Mucosa of descending colon (tissue), 3 donors: ENCODE data around the gene SF1. TPM values are rescaled to one million over a fixed set of nuclear protein-coding genes. Genes with fewer than 3 reads are reported as not detected.

Source experiments
- ATAC-seq: fragments of 200-7000 bp; cut with Tn5 transposase; one replicate; pipeline ENCODE4 v1.9.1; 2020; ENCODE audit warnings: mild to moderate bottlenecking, moderate library complexity
- DNase-seq, 3 donors: peaks; one replicate each; pipeline ENCODE4 v3.0.0-alpha.2; 2020
- H3K36me3 ChIP-seq: fragments of 200-600 bp; one replicate; pipeline ENCODE4 v1.8.0; 2021; ENCODE audit warnings: low read depth, mild to moderate bottlenecking
- H3K4me1 ChIP-seq: fragments of 200-600 bp; one replicate; pipeline ENCODE4 v1.8.0; 2021; ENCODE audit warnings: low read depth, mild to moderate bottlenecking
- H3K4me3 ChIP-seq: fragments of 200-600 bp; one replicate; pipeline ENCODE4 v1.8.0; 2021; ENCODE audit warnings: mild to moderate bottlenecking
- H3K9me3 ChIP-seq: fragments of 200-600 bp; one replicate; pipeline ENCODE4 v1.8.0; 2021; ENCODE audit warnings: mild to moderate bottlenecking
- intact Hi-C, 2 donors: fragments of 100-400 bp; cut with DNase I in 1 of 2; cut with micrococcal nuclease in 1 of 2; formaldehyde crosslinking; loops; one replicate each; pipeline versions ENCODE4 v1.11.0 to v1.11.1; 2022; cut with DNase I, micrococcal nuclease
- total RNA-seq, 3 donors: library from RNA; stranded (reverse); fragmentation: NEBNext Ultra II Directional in 2 of 3; extraction: Animal tissue kit (Norgen Biotek cat#: 25700) in 2 of 3; gene quantifications; one replicate each; pipeline versions ENCODE4 v1.2.1 to v1.2.4, GENCODE V29; 2021 to 2023
- TF ChIP-seq, protein P1 (sequence below): fragments of 200-600 bp; IDR thresholded peaks from one replicate; pipeline ENCODE4 v1.8.0; 2022; ENCODE audit warnings: antibody characterized with exemption, mild to moderate bottlenecking
- donor health status: DM: no; HTN: no; CAD: no; lungs with moderate emphysema.
- donor health status: DM: no; HTN: no; CAD: no.
- donor health status: DM: no; HTN: yes; CAD: no.

Gene SF1
- total RNA-seq, 3 donors from 2014 or later = 223 to 317 (median 241) TPM

DNA sequence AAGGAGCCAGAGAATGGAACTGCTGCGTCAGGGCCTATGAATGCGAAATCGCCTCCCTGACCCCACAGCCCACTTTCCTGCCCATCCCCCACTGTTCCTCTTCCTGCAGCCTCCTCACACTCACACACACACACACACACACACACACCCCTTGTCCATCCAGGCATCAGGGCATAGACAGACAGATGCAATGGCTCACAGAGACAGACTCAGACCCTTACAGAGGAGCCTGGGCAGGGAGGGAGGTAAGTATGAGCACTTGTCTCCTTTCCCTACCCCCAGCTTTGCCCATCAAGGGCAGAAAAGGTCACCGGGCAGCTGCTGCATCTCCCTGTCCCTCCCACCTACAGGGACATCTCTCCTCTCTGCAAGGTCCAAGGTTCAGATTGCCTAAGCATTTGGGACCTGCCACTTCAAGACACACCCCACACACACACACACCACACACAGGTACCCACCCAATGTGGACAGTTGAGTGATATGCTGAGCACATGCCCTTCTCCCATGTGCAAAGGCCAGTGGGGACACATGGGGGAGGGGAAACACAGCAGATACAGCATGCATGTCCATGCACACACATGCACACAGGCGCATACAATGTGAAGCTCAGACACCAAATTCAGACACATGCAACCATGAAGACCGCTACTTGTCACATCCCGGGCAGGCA, 53.3 kb downstream of the SF1 start:
- ATAC-seq = peak; percentile 7
- no peaks in the 10 kb centered on the region for H3K4me1 ChIP-seq
- intact Hi-C loops = loop anchor here in 1 of 2 donors (5.0 kb wide), 1 partner anchor 38 kb away; no protein-coding TSS in a partner anchor
- H3K36me3 ChIP-seq = no peaks in the 10 kb centered on the region
- H3K9me3 ChIP-seq = no peaks in the 10 kb centered on the region
- TF ChIP-seq, protein P1, sequence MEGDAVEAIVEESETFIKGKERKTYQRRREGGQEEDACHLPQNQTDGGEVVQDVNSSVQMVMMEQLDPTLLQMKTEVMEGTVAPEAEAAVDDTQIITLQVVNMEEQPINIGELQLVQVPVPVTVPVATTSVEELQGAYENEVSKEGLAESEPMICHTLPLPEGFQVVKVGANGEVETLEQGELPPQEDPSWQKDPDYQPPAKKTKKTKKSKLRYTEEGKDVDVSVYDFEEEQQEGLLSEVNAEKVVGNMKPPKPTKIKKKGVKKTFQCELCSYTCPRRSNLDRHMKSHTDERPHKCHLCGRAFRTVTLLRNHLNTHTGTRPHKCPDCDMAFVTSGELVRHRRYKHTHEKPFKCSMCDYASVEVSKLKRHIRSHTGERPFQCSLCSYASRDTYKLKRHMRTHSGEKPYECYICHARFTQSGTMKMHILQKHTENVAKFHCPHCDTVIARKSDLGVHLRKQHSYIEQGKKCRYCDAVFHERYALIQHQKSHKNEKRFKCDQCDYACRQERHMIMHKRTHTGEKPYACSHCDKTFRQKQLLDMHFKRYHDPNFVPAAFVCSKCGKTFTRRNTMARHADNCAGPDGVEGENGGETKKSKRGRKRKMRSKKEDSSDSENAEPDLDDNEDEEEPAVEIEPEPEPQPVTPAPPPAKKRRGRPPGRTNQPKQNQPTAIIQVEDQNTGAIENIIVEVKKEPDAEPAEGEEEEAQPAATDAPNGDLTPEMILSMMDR = no peak
- no peak for DNase-seq
- no peak overlapping the region for H3K4me3 ChIP-seq

DNA sequence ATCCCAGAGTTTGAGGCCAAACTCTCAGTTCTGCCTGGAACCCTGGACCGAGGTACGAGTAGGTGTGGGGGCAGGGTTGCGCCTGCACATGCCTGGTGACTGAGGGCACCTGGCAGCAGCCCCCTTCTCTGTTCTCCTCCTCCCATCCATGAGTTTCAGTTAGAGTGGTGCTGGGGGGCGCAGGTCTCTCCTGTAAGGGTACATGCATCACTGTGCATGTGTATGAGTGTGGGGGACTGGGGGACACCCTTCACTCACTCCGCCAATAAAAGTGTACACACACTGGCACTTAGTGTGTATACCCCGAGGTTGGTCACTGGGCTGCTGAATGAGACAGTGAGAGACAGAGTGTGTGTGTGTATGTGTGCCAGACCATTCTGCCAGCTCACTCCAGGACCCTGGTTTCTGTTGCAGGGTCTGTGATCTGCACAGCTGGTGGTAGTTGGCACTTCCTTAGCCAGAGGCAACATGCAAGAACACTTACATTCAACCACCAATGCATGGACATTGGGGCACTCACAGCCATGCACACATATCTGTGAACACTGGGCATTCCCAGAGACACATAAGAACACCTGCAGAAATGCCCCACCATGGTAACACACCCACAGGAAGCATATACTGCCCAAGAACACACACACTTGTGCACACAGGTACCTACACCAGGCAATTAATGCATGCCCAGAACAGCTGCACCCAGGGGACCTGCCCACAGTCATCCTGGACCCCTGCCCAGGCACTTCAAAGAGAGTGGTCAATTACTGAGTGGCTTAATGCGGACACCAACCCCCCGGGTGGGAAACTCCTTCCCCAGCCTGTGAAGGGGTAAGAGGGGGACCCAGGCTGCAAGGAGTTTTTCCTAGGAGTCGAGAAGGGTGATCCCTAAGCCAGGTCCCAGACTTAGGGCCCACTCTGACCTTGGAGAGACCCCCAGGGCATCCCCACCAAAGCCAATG, 54.2 kb downstream of the SF1 start:
- Histone ChIP-seq H3K4me3 (no peak overlapping the region), H3K36me3 (no peaks in the 10 kb centered on the region), H3K9me3 (no peaks in the 10 kb centered on the region), H3K4me1 (no peaks in the 10 kb centered on the region)
- intact Hi-C loops = no loop called here
- ATAC-seq (no peak), DNase-seq (no peak)
- TF ChIP-seq, protein P1 = no peak

DNA sequence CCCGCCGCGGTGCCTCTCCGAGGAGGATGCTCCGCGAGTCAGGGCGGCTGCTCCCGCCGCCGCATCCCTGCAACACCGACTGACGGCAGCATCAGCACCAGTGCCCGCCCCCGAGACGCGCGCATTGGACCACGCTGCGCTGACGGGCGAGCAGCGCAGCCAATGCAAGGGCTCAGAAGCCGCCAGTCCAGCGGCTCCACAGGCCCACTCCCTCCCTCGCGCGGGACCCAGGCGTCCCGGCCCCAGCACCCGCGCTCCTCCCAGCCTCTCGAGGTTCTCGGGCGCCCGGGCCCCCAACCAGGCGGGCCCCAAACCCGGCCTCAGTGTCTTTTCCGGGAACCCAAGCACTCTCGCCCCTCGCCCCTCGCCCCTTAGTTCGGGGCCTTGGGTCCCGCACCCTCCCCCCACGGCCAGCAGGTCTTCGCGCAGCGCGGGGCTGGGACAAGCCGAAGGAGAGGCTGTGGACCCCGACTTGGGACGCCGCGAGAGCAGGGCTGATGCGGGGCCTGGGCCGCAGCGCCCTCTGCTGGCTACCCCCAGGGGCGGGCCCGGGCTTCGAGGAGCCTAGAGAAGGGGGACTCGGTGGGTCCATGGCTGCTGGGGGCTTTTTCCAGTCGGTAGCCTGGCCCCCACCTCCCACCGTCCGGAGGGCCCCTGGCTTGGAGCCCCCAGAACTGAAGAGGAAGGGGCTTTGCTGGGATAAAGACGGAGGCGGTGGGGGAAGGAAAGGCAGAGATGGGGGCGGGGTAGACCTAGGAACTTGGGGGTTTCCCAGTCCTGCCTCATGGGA, 55.0 kb downstream of the SF1 start, which contains the start of gene NRXN2:
NRXN2 (minus strand) TSS at position 81 of the 790 bp plus-strand sequence. CDS start 9,498 bp downstream, outside the sequence.
- H3K9me3 ChIP-seq = no peaks in the 10 kb centered on the region
- TF ChIP-seq, protein P1 = peak; percentile 96
- intact Hi-C loops = no loop called here
- H3K4me1 ChIP-seq = no peaks in the 10 kb centered on the region
- peak; percentile 96 for ATAC-seq
- peak; percentile 83 to 89 (median 88) for DNase-seq
- H3K4me3 ChIP-seq = peak within 1 kb of the TSS; percentile 19
- no peaks in the 10 kb centered on the region for H3K36me3 ChIP-seq

DNA sequence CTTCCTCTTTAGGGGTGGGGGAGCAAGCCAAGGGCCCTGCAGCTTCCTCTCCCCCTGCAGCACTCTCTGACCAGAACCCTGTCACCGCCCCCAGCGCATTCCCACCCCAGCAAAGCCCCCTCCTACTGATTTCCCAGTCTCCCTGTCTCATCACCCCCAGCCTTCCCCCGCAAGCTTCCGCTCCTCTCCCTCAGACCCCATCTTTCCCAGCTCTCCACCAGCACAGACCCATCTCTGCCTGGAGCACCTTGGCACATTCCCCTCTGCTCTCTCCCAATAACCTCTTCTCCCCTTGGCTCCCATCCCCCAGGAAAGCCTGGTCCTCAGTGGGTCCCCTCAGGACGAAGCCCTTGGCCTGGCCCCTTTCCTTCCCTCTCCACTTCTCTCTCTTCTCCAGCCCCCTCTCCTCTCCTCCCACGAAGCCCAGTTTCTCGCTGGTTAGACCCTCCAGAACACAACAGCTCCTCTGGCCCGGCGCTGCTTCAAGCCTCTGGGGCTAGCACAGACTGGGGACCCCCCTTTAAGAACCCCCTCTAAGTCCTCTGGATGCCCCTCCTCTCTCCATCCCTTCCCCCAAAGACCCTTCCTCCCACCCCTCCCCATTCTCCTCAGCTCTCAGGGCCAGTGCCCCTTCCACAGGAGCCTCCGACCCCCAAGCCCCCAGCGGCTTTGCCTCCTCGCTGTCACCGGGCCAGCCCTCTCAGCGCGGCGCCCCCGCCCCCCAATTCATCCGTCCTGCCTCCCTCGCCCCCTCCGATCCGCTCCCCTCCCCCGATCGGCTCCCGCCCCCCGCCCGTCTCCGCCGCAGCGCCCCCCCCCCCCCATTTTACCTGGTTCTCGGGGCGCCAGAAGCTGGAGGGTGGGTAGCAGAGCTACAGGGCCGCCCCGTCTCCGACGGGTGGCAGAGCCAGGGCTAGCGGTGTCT, 55.9 kb downstream of the SF1 start:
- H3K4me3 ChIP-seq = no peak overlapping the region
- no peaks in the 10 kb centered on the region for H3K4me1 ChIP-seq
- TF ChIP-seq, protein P1 = no peak
- no peaks in the 10 kb centered on the region for H3K9me3 ChIP-seq
- intact Hi-C loops = no loop called here
- no peak for ATAC-seq
- H3K36me3 ChIP-seq = no peaks in the 10 kb centered on the region
- DNase-seq = no peak
